Osteocyte (in vitro differentiated cells): ENCODE measurements around the gene ZNF527. TPM values are rescaled to one million over a fixed set of nuclear protein-coding genes. Genes with fewer than 3 reads are reported as not detected.
"Not testable (repeated sequence)": the region's sequence is repeated elsewhere in the genome, so short reads cannot be mapped to it uniquely, and the experiment has no call there.

Source experiments
- DNase-seq: peaks from one replicate; pipeline ENCODE4 v3.0.0; 2021; ENCODE audit warnings: mixed read lengths; ENCODE audit not compliant: unreplicated experiment; ENCODE audit errors: extremely low spot score
- H3K27ac Mint-ChIP-seq: one replicate; pipeline ENCODE4 v1.8.0; 2021; ENCODE audit warnings: mild to moderate bottlenecking, mixed read lengths; ENCODE audit not compliant: unreplicated experiment
- H3K27me3 Mint-ChIP-seq: one replicate; pipeline ENCODE4 v1.8.0; 2021; ENCODE audit warnings: mixed read lengths; ENCODE audit not compliant: unreplicated experiment
- H3K36me3 Mint-ChIP-seq: one replicate; pipeline ENCODE4 v1.8.0; 2021; ENCODE audit warnings: mixed read lengths; ENCODE audit not compliant: unreplicated experiment
- H3K4me1 Mint-ChIP-seq: one replicate; pipeline ENCODE4 v1.8.0; 2021; ENCODE audit warnings: mixed read lengths; ENCODE audit not compliant: unreplicated experiment
- H3K4me3 Mint-ChIP-seq: one replicate; pipeline ENCODE4 v1.8.0; 2021; ENCODE audit warnings: mild to moderate bottlenecking, moderate library complexity, mixed read lengths; ENCODE audit not compliant: unreplicated experiment
- H3K9me3 Mint-ChIP-seq: one replicate; pipeline ENCODE4 v1.8.0; 2021; ENCODE audit warnings: mixed read lengths; ENCODE audit not compliant: unreplicated experiment
- total RNA-seq: library from RNA; stranded (reverse); gene quantifications from 2 replicates; pipeline ENCODE4 v1.2.1, GENCODE V29; 2021
- TF ChIP-seq, protein P1 (sequence below): fragments of 200-600 bp; sonication (generic); IDR thresholded peaks from 2 replicates; pipeline ENCODE4 v1.5.0; 2021; ENCODE audit warnings: antibody characterized with exemption, mild to moderate bottlenecking, moderate library complexity

ZNF527 gene
- total RNA-seq, 1 donor from 2014 or later, result 7.3 TPM

DNA sequence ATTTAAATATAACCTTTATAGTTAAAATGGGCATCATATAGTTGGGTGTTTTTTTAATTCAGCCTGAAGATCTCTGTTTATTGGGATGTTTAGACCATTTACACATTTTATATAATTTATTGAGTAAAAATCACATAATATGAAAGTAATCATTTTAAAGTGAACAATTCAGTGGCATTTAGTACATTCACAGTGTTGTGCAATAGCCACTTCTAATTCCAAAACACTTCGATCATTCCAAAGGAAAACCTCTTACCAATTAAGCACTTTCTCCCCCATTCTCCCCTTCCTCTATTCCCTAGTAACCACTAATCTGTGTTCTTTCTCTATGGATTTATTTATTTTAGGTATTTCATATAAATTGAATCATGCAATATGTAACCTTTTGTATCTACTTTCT, 30.2 kb downstream of the ZNF527 start:
- Mint-ChIP-seq H3K4me3 (no peak overlapping the region), H3K27me3 (no peaks in the 10 kb centered on the region), H3K27ac (no peak overlapping the region), H3K9me3 (peaks cover 46% of the 10 kb centered on the region), H3K36me3 (no peaks in the 10 kb centered on the region), H3K4me1 (no peaks in the 10 kb centered on the region)
- no peak for DNase-seq
- TF ChIP-seq, protein P1, sequence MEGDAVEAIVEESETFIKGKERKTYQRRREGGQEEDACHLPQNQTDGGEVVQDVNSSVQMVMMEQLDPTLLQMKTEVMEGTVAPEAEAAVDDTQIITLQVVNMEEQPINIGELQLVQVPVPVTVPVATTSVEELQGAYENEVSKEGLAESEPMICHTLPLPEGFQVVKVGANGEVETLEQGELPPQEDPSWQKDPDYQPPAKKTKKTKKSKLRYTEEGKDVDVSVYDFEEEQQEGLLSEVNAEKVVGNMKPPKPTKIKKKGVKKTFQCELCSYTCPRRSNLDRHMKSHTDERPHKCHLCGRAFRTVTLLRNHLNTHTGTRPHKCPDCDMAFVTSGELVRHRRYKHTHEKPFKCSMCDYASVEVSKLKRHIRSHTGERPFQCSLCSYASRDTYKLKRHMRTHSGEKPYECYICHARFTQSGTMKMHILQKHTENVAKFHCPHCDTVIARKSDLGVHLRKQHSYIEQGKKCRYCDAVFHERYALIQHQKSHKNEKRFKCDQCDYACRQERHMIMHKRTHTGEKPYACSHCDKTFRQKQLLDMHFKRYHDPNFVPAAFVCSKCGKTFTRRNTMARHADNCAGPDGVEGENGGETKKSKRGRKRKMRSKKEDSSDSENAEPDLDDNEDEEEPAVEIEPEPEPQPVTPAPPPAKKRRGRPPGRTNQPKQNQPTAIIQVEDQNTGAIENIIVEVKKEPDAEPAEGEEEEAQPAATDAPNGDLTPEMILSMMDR, result no peak

DNA sequence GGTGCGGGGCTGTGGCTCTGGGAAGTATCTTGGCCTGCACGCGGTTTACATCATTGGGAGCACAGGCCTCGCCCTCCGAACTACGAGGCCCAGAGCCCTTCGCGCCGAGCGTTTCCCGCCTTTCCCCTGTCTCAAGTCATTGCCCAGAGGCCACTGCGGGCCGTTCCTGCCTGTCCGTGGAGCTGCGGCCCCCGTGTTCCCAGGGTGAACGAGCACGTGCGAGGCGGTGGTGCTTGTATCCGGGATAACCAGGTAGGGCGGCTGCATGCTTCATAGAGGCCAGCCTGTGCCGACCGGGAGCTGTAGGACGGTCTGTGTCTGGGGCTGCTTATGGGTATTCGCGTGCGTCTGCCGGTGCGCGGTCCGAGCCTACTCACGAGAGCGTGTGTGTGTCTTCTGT, 32.5 kb downstream of the ZNF527 start:
- Mint-ChIP-seq H3K4me3 (no peak overlapping the region), H3K27me3 (no peaks in the 10 kb centered on the region), H3K9me3 (peaks cover 52% of the 10 kb centered on the region), H3K4me1 (no peaks in the 10 kb centered on the region), H3K36me3 (peaks cover 2% of the 10 kb centered on the region), H3K27ac (no peak overlapping the region)
- no peak for DNase-seq
- TF ChIP-seq, protein P1, result no peak

DNA sequence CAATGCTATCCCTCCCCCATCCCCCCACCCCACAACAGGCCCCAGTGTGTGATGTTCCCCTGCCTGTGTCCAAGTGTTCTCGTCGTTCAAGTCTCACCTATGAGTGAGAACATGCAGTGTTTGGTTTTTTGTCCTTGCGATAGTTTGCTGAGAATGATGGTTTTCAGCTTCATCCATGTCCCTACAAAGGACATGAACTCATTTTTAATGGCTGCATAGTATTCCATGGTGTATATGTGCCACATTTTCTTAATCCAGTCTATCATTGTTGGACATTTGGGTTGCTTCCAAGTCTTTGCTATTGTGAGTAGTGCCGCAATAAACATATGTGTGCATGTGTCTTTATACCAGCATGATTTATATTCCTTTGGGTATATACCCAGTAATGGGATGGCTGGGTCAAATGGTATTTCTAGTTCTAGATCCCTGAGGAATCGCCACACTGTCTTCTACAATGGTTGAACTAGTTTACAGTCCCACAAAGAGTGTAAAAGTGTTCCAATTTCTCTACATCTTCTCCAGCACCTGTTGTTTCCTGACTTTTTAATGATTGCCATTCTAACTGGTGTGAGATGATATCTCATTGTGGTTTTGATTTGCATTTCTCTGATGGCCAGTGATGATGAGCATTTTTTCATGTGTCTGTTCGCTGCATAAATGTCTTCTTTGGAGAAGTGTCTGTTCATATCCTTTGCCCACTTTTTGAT, 35.4 kb downstream of the ZNF527 start:
- peaks cover 51% of the 10 kb centered on the region for H3K9me3 Mint-ChIP-seq
- not testable (repeated sequence) for DNase-seq, H3K27ac Mint-ChIP-seq, H3K4me3 Mint-ChIP-seq, H3K27me3 Mint-ChIP-seq, H3K4me1 Mint-ChIP-seq
- H3K36me3 Mint-ChIP-seq, result peaks cover 16% of the 10 kb centered on the region

DNA sequence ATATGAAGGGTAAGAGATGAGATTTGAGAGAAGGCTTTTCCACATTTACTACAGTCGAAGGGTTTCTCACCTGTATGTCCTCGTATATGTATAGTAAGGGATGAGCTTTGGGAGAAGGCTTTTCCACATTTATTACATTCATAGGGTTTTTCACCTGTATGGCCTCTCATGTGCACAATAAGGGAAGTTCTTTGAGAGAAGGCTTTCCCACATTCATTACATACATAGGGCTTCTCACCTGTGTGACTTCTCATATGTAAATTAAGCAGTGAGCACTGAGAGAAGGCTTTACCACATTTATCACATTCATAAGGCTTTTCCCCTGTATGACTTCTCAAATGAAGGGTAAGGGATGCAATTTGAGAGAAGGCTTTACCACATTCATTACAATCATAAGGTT, 41.8 kb downstream of the ZNF527 start:
- Mint-ChIP-seq H3K27me3 (no peaks in the 10 kb centered on the region), H3K27ac (no peak overlapping the region), H3K4me1 (no peaks in the 10 kb centered on the region), H3K4me3 (no peak overlapping the region), H3K9me3 (peaks cover 53% of the 10 kb centered on the region), H3K36me3 (peaks cover 61% of the 10 kb centered on the region)
- DNase-seq, result no peak
- TF ChIP-seq, protein P1, result no peak

DNA sequence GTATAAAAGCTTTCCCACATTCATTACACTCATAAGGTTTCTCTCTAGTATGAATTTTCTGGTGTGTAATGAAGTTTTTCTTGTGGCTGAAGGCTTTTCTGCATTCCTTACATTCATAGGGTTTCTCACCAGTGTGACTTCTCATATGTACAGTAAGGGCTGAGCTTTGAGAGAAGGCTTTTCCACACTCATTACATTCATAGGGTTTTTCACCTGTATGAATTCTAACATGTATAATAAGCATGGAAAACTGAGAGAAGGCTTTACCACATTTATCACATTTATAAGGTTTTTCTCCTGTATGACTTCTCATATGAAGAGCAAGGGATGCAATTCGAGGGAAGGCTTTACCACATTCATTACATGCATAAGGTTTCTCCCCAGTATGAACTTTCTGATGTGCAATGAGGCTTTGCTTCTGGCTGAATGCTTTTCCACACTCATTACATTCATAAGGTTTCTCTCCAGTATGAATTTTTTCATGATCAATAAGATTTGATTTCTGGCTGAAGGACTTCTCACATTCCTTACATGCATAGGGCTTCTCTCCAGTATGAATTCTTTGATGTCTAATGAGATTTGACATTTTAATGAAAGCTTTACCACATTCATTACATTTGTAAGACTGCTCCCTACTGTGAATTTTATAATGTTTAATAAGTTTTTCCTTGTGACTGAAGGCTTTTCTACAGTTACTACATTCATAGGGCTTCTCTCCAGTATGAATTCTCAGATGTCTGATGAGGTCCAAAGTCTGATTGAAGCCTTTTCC, 42.6 kb downstream of the ZNF527 start:
- DNase-seq, result no peak
- Mint-ChIP-seq H3K27me3 (no peaks in the 10 kb centered on the region), H3K27ac (no peak overlapping the region), H3K36me3 (peaks cover 63% of the 10 kb centered on the region), H3K9me3 (peaks cover 50% of the 10 kb centered on the region), H3K4me1 (no peaks in the 10 kb centered on the region), H3K4me3 (no peak overlapping the region)
- TF ChIP-seq, protein P1, result no peak

Other genes starting within 250 kb of the ZNF527 start
- gene ZNF585A, start 198.4 kb upstream of the ZNF527 start, total RNA-seq, result 10.8 and 13.2 TPM in 2 replicates
- gene ZNF585B, start 160.6 kb upstream of the ZNF527 start, total RNA-seq, result 18.6 and 19.4 TPM in 2 replicates
- 8.2 and 12.3 TPM in 2 replicates for gene ZNF383, start 152.9 kb upstream of the ZNF527 start, total RNA-seq
- 6.2 and 7.1 TPM in 2 replicates for gene ZNF569, start 96.3 kb downstream of the ZNF527 start, total RNA-seq
- gene ZNF570, start 98.3 kb downstream of the ZNF527 start, total RNA-seq, result 7.3 and 8.1 TPM in 2 replicates
- 10.8 TPM in 2 replicates for gene ZNF793, start 135.8 kb downstream of the ZNF527 start, total RNA-seq
- 5.9 and 8.1 TPM in 2 replicates for gene ZNF571, start 223.7 kb downstream of the ZNF527 start, total RNA-seq
- 1.4 and 1.9 TPM in 2 replicates for gene ZNF540, start 223.8 kb downstream of the ZNF527 start, total RNA-seq